SH-SY5Y (cell line): Measurements from ENCODE around the gene WDFY3.

Source experiments
- GATA2 ChIP-seq: IDR thresholded peaks from 2 replicates; pipeline ENCODE4 v1.6.1; 2011; ENCODE audit warnings: mild to moderate bottlenecking, low read depth, low read length
- GATA3 ChIP-seq: IDR thresholded peaks from 2 replicates; pipeline ENCODE4 v1.6.1; 2011; ENCODE audit warnings: low read depth, mild to moderate bottlenecking, low read length, moderate library complexity

GRCh38 chr4:84821064-84821463, 145.4 kb downstream of the WDFY3 start:
- TF ChIP-seq GATA3, result no peak
- no peak for TF ChIP-seq GATA2
